ENCODE measurements around the gene DOC2A. TPM values are rescaled to one million over a fixed set of nuclear protein-coding genes. Genes with fewer than 3 reads are reported as not detected.

DOC2A gene
- total RNA-seq, 1 donor = not detected

- no peak for DNase-seq (ENCODE audit: low read depth)
Observed at GRCh38 chr16:29987371-29988085, 23.3 kb downstream of the DOC2A start.

GRCh38 chr16:29986931-29987330 is 23.9 kb downstream of the DOC2A start:
- no peak for DNase-seq (ENCODE audit: low read depth)
- TF ChIP-seq CTCF (IDR thresholded peaks at IDR 0.05; ENCODE audit: insufficient read depth, low read length) = no peak
- H3K4me3 ChIP-seq (ENCODE audit: low read depth, low read length) = no peak overlapping the region

More at GRCh38 chr16:29987371-29988085, 23.3 kb downstream of the DOC2A start:
- no peak for TF ChIP-seq CTCF (IDR thresholded peaks at IDR 0.05; ENCODE audit: insufficient read depth, low read length)
- H3K4me3 ChIP-seq (ENCODE audit: low read depth, low read length) = no peak overlapping the region

- DNase-seq (ENCODE audit: low read depth) = no peak
- no peak overlapping the region for H3K4me3 ChIP-seq (ENCODE audit: low read depth, low read length)
- no peak for TF ChIP-seq CTCF (IDR thresholded peaks at IDR 0.05; ENCODE audit: insufficient read depth, low read length)
Observed at GRCh38 chr16:29986231-29986630, 24.6 kb downstream of the DOC2A start.

GRCh38 chr16:29985271-29985811 is 25.5 kb downstream of the DOC2A start:
- no peak overlapping the region for H3K4me3 ChIP-seq (ENCODE audit: low read depth, low read length)
- DNase-seq (ENCODE audit: low read depth) = no peak
- TF ChIP-seq CTCF (IDR thresholded peaks at IDR 0.05; ENCODE audit: insufficient read depth, low read length) = no peak

GRCh38 chr16:29984764-29985147 is 26.1 kb downstream of the DOC2A start:
- no peak for DNase-seq (ENCODE audit: low read depth)
- TF ChIP-seq CTCF (IDR thresholded peaks at IDR 0.05; ENCODE audit: insufficient read depth, low read length) = no peak

GRCh38 chr16:29984137-29984763 is 26.6 kb downstream of the DOC2A start:
- no peak for DNase-seq (ENCODE audit: low read depth)
- TF ChIP-seq CTCF (IDR thresholded peaks at IDR 0.05; ENCODE audit: insufficient read depth, low read length) = no peak
- H3K4me3 ChIP-seq (ENCODE audit: low read depth, low read length) = no peak overlapping the region

More at GRCh38 chr16:29984764-29985147, 26.1 kb downstream of the DOC2A start:
- no peak overlapping the region for H3K4me3 ChIP-seq (ENCODE audit: low read depth, low read length)

All from fibroblast of the aortic adventitia (primary cell).